ENCODE measurements around the gene TAF1. TPM values are rescaled to one million over a fixed set of nuclear protein-coding genes. Genes with fewer than 3 reads are reported as not detected.

TAF1 gene
- total RNA-seq, 1 donor from 2014 or later, result 25.3 TPM

DNA sequence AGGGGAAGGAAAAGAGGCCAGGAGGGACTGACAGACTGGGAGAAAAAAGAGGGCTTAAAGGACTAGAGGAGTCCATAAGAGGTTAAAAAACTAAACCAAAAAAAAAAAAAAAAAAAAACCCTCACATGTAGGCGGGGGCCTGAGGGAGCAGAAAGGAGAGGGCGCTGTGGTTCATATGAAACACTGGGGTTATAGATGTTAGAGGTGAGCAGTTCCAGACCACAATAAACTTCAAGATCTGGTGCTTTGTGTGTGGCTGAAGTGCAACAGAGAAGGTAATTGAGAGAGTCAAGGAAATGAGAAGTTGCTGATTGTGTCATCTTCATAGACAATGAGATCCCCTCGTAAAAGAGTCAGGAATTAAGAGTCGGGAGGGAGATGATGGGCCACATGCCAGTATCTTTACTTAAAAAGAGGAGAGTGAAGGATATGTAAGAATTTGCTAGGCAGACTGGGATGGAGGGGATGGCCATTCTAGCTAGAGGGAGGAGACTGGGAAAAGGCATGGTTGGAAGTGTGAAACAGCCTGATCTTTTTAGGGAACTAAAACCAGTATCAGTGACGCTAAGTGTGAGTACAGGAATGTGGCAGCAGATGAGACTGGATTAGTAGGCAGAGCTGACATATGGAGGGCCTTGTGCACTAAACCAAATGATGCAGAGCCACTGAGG, 148.3 kb downstream of the TAF1 start:
- DNase-seq (ENCODE audit: low read depth) (no peak), FAIRE-seq (peak; percentile 32)
- no peak for TF ChIP-seq CTCF (IDR thresholded peaks at IDR 0.05; ENCODE audit: insufficient read depth, low read length, severe bottlenecking)

GRCh38 chrX:71515038-71515396, 148.9 kb downstream of the TAF1 start:
- H3K4me3 ChIP-seq (ENCODE audit: low read depth, low read length), result no peak overlapping the region
- DNase-seq (ENCODE audit: low read depth), result no peak
- H3K27me3 ChIP-seq (ENCODE audit: control insufficient read depth, insufficient read depth, low read length), result no peaks in the 10 kb centered on the region
- peak; percentile 18 for FAIRE-seq
- no peaks in the 10 kb centered on the region for H3K36me3 ChIP-seq (ENCODE audit: control insufficient read depth, insufficient read depth, low read length)
- no peak for TF ChIP-seq CTCF (IDR thresholded peaks at IDR 0.05; ENCODE audit: insufficient read depth, low read length, severe bottlenecking)

More for the DNA sequence above, 148.3 kb downstream of the TAF1 start:
- Histone ChIP-seq H3K4me3 (ENCODE audit: low read depth, low read length) (no peak overlapping the region), H3K36me3 (ENCODE audit: control insufficient read depth, insufficient read depth, low read length) (no peaks in the 10 kb centered on the region), H3K27me3 (ENCODE audit: control insufficient read depth, insufficient read depth, low read length) (no peaks in the 10 kb centered on the region)

Other genes starting within 250 kb of the TAF1 start
- gene MED12, start 247.8 kb upstream of the TAF1 start, total RNA-seq, result 8.2 and 16.3 TPM in 2 replicates
- gene NLGN3, start 221.5 kb upstream of the TAF1 start, total RNA-seq, result under 0.01 TPM in 2 replicates
- 0.13 TPM in 1 of 2 replicates, not detected in the other for gene GJB1, start 143.1 kb upstream of the TAF1 start, total RNA-seq
- gene ZMYM3, start 112.2 kb upstream of the TAF1 start, total RNA-seq, result 1.6 and 1.9 TPM in 2 replicates
- 237 and 365 TPM in 2 replicates for gene NONO, start 82.7 kb upstream of the TAF1 start, total RNA-seq
- 1.1 and 2.4 TPM in 2 replicates for gene ITGB1BP2, start 64.6 kb upstream of the TAF1 start, total RNA-seq
- 77.7 and 104 TPM in 2 replicates for gene OGT, start 166.7 kb downstream of the TAF1 start, total RNA-seq
- gene GCNA, start 212.1 kb downstream of the TAF1 start, total RNA-seq, result 1.6 and 1.7 TPM in 2 replicates